Measurements from ENCODE around the gene PARD3.

Gene PARD3

DNA sequence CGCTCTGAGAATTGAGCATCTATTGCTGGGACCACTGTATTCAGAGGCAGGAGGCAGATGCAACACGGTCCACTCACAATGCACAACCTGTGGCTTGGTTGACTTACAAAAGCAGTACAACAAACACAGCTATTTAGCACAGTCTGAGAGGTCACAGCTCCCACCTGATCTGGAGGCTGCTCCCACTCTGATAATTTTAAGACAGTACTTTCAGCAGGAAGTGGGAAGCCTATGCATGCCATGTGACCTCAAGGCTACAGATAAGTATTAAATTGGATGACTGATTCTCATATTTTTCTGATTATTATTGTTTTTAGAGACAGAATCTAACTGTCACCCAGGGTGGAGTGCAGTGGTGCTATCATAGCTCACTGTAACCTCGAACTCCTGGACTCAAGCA is 659.3 kb downstream of the PARD3 start:
- FAIRE-seq (no peak), DNase-seq (ENCODE audit: insufficient read length, low spot score) (no peak)
- TF ChIP-seq, protein P1, sequence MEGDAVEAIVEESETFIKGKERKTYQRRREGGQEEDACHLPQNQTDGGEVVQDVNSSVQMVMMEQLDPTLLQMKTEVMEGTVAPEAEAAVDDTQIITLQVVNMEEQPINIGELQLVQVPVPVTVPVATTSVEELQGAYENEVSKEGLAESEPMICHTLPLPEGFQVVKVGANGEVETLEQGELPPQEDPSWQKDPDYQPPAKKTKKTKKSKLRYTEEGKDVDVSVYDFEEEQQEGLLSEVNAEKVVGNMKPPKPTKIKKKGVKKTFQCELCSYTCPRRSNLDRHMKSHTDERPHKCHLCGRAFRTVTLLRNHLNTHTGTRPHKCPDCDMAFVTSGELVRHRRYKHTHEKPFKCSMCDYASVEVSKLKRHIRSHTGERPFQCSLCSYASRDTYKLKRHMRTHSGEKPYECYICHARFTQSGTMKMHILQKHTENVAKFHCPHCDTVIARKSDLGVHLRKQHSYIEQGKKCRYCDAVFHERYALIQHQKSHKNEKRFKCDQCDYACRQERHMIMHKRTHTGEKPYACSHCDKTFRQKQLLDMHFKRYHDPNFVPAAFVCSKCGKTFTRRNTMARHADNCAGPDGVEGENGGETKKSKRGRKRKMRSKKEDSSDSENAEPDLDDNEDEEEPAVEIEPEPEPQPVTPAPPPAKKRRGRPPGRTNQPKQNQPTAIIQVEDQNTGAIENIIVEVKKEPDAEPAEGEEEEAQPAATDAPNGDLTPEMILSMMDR (IDR thresholded peaks at IDR 0.05; ENCODE audit: insufficient read depth, missing control alignments) = no peak

DNA sequence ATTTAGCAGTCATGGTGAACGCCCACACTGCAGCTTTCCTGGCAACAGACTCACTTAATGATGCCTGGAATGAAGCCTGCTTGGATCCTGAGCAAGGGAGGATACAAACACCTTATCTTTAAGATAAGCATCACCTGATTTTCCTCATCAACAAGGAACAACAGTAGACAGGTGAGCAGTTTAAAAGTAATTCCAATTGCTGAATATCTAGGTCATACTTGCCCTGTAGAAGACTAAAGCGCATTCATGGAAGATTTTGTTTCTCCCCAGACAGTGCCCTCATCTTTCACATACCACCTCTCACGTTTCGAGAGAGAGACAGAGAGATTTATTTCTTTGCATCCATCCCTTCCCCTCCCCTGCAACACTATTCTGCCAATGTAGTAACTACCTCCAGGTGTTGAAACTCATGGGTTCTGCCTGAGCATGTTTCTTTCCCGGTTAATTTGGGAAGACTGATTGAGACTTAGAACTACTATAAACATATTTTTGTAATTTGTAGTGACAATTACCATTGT is 660.7 kb downstream of the PARD3 start:
- TF ChIP-seq, protein P1 (IDR thresholded peaks at IDR 0.05; ENCODE audit: insufficient read depth, missing control alignments) = no peak
- FAIRE-seq = no peak
- no peak for DNase-seq (ENCODE audit: insufficient read length, low spot score)

GRCh38 chr10:34153663-34154382 is 661.3 kb downstream of the PARD3 start:
- TF ChIP-seq, protein P1 (IDR thresholded peaks at IDR 0.05; ENCODE audit: insufficient read depth, missing control alignments) = no peak
- FAIRE-seq (no peak), DNase-seq (ENCODE audit: insufficient read length, low spot score) (no peak)

DNA sequence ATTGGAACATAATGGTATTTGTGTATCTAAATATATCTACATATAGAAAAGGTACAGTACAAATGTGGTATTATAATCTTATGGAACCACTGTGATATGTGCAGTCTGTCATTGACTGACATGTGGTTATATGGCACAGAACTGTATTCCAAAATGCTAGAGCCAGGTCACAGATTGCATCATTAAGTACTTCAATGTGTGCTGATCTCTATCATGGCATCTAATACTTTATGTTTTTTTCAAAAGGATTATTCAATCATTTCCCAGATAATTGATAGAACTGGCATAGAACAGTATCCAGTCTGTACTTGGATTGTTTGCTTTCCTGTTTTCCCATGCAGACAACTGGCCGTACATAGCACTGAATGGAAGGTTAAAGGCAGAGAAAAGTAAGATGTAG is 662.7 kb downstream of the PARD3 start:
- DNase-seq (ENCODE audit: insufficient read length, low spot score) = no peak
- FAIRE-seq = no peak
- TF ChIP-seq, protein P1 (IDR thresholded peaks at IDR 0.05; ENCODE audit: insufficient read depth, missing control alignments) = no peak

GRCh38 chr10:34151931-34152330 is 663.2 kb downstream of the PARD3 start:
- TF ChIP-seq, protein P1 (IDR thresholded peaks at IDR 0.05; ENCODE audit: insufficient read depth, missing control alignments) = no peak
- FAIRE-seq (no peak), DNase-seq (ENCODE audit: insufficient read length, low spot score) (no peak)

- TF ChIP-seq, protein P1 (IDR thresholded peaks at IDR 0.05; ENCODE audit: insufficient read depth, missing control alignments) = no peak
- DNase-seq (ENCODE audit: insufficient read length, low spot score) = no peak
- FAIRE-seq = no peak
These were observed 663.6 kb downstream of the PARD3 start for GRCh38 chr10:34151481-34151880.

DNA sequence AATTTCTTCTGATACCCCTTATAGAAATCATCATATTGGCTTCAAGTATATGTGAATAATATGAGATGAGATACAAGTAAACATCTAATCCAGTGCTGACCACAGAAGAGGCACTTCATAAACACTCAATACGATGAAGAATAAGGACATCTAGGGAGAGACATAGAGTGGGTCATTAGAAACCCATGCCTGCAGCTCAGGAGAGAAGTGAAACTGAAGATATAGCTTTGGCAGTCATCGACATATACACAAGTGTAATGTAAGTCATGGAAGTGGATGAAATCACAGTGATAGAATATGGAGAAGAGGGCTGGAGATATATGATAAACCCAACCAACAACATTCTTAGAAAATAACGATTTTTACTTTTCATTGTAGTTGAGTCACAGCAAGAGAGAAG is 665.0 kb downstream of the PARD3 start:
- DNase-seq (ENCODE audit: insufficient read length, low spot score) (no peak), FAIRE-seq (no peak)
- TF ChIP-seq, protein P1 (IDR thresholded peaks at IDR 0.05; ENCODE audit: insufficient read depth, missing control alignments) = no peak

All from D721Med (cell line).